Stimulated activated naive CD8-positive, alpha-beta T cell treated with anti-CD3 and anti-CD28 coated beads, Interleukin-15, amount 100 ng/mL, for 72 hours (primary cell): ENCODE results near the gene TERB1.
A peak's percentile ranks its signal among the peaks of the same experiment; 100 is the strongest.

ENCODE experiments used
- ATAC-seq: fragments of 150-1000 bp; cut with Tn5 transposase; 2 replicates; pipeline ENCODE4 v1.10.0; 2021; ENCODE audit warnings: mild to moderate bottlenecking, moderate library complexity
- DNase-seq, 2 donors: peaks; one replicate each; pipeline ENCODE4 v3.0.0; 2021 to 2022
- H3K27ac Mint-ChIP-seq, 2 donors: one replicate each; pipeline ENCODE4 v1.8.0; 2022; ENCODE audit warnings: mild to moderate bottlenecking in 2 of 2, mixed read lengths in 2 of 2, moderate library complexity in 2 of 2
- H3K27me3 Mint-ChIP-seq: one replicate; pipeline ENCODE4 v1.8.0; 2022; ENCODE audit warnings: mixed read lengths
- H3K4me1 Mint-ChIP-seq: one replicate; pipeline ENCODE4 v1.8.0; 2022; ENCODE audit warnings: mild to moderate bottlenecking, mixed read lengths
- H3K4me3 Mint-ChIP-seq, 2 donors: one replicate each; pipeline ENCODE4 v1.8.0; 2022; ENCODE audit warnings: mild to moderate bottlenecking in 2 of 2, mixed read lengths in 2 of 2, moderate library complexity in 1 of 2
- H3K9me3 Mint-ChIP-seq, 2 donors: one replicate each; pipeline ENCODE4 v1.8.0; 2022; ENCODE audit warnings: mixed read lengths in 2 of 2

The TERB1 gene

GRCh38 chr16:66801320-66802105 lies at the start of gene TERB1:
Gene TERB1 (minus strand): TSS chr16:66801584. CDS start chr16:66796798, 4,786 bp downstream.
- Mint-ChIP-seq H3K4me1 (no peaks in the 10 kb centered on the region), H3K27ac (no peak within 1 kb of the TSS), H3K4me3 (no peak within 1 kb of the TSS), H3K9me3 (no peaks in the 10 kb centered on the region), H3K27me3 (no peaks in the 10 kb centered on the region)
- ATAC-seq (no peak), DNase-seq (no peak)

GRCh38 chr16:66850115-66850815 lies 48.9 kb upstream of the TERB1 start:
- H3K9me3 Mint-ChIP-seq: no peaks in the 10 kb centered on the region
- DNase-seq: no peak
- no peak overlapping the region for H3K4me3 Mint-ChIP-seq
- H3K27me3 Mint-ChIP-seq: peaks cover 46% of the 10 kb centered on the region
- no peak overlapping the region for H3K27ac Mint-ChIP-seq
- ATAC-seq: no peak
- H3K4me1 Mint-ChIP-seq: peaks cover 21% of the 10 kb centered on the region

GRCh38 chr16:66849549-66849948 lies 48.2 kb upstream of the TERB1 start:
- Mint-ChIP-seq H3K4me3 (no peak overlapping the region), H3K27me3 (peaks cover 53% of the 10 kb centered on the region), H3K27ac (no peak overlapping the region), H3K4me1 (peaks cover 28% of the 10 kb centered on the region), H3K9me3 (no peaks in the 10 kb centered on the region)
- DNase-seq: no peak
- no peak for ATAC-seq

- H3K27ac Mint-ChIP-seq: no peak overlapping the region
- H3K4me1 Mint-ChIP-seq: peaks cover 30% of the 10 kb centered on the region
- ATAC-seq: no peak
- no peak overlapping the region for H3K4me3 Mint-ChIP-seq
- no peaks in the 10 kb centered on the region for H3K9me3 Mint-ChIP-seq
- no peak for DNase-seq
- peaks cover 59% of the 10 kb centered on the region for H3K27me3 Mint-ChIP-seq
Observed at GRCh38 chr16:66849021-66849420, 47.6 kb upstream of the TERB1 start.

GRCh38 chr16:66848172-66848571 lies 46.8 kb upstream of the TERB1 start:
- Mint-ChIP-seq H3K27me3 (peaks cover 67% of the 10 kb centered on the region), H3K4me3 (peak overlapping the region in 1 of 2 donors; percentile 3), H3K27ac (peak overlapping the region; percentile 3 to 71), H3K9me3 (no peaks in the 10 kb centered on the region), H3K4me1 (peaks cover 34% of the 10 kb centered on the region)
- peak; percentile 31 for ATAC-seq
- no peak for DNase-seq

GRCh38 chr16:66847533-66848067 lies 46.2 kb upstream of the TERB1 start:
- peaks cover 34% of the 10 kb centered on the region for H3K4me1 Mint-ChIP-seq
- DNase-seq (no peak), ATAC-seq (no peak)
- H3K27me3 Mint-ChIP-seq: peaks cover 73% of the 10 kb centered on the region
- peak overlapping the region in 1 of 2 donors; percentile 71 for H3K27ac Mint-ChIP-seq
- H3K9me3 Mint-ChIP-seq: no peaks in the 10 kb centered on the region
- no peak overlapping the region for H3K4me3 Mint-ChIP-seq

GRCh38 chr16:66846831-66847230 lies 45.4 kb upstream of the TERB1 start:
- no peak overlapping the region for H3K4me3 Mint-ChIP-seq
- H3K27me3 Mint-ChIP-seq: peaks cover 73% of the 10 kb centered on the region
- DNase-seq: no peak
- H3K4me1 Mint-ChIP-seq: peaks cover 34% of the 10 kb centered on the region
- no peak for ATAC-seq
- no peaks in the 10 kb centered on the region for H3K9me3 Mint-ChIP-seq
- H3K27ac Mint-ChIP-seq: no peak overlapping the region

GRCh38 chr16:66846266-66846665 lies 44.9 kb upstream of the TERB1 start:
- H3K9me3 Mint-ChIP-seq: no peaks in the 10 kb centered on the region
- DNase-seq (no peak), ATAC-seq (no peak)
- H3K27ac Mint-ChIP-seq: no peak overlapping the region
- peaks cover 34% of the 10 kb centered on the region for H3K4me1 Mint-ChIP-seq
- H3K4me3 Mint-ChIP-seq: no peak overlapping the region
- peaks cover 68% of the 10 kb centered on the region for H3K27me3 Mint-ChIP-seq

- H3K27ac Mint-ChIP-seq: no peak overlapping the region
- no peak for DNase-seq
- H3K9me3 Mint-ChIP-seq: no peaks in the 10 kb centered on the region
- no peak for ATAC-seq
- peaks cover 34% of the 10 kb centered on the region for H3K4me1 Mint-ChIP-seq
- H3K4me3 Mint-ChIP-seq: no peak overlapping the region
- peaks cover 68% of the 10 kb centered on the region for H3K27me3 Mint-ChIP-seq
Observed at GRCh38 chr16:66845791-66846221, 44.4 kb upstream of the TERB1 start.

GRCh38 chr16:66845080-66845410 lies 43.7 kb upstream of the TERB1 start:
- H3K9me3 Mint-ChIP-seq: no peaks in the 10 kb centered on the region
- peak; percentile 41 for ATAC-seq
- no peak overlapping the region for H3K27ac Mint-ChIP-seq
- DNase-seq: no peak
- peak overlapping the region; percentile 22 to 61 for H3K4me3 Mint-ChIP-seq
- H3K4me1 Mint-ChIP-seq: peaks cover 34% of the 10 kb centered on the region
- H3K27me3 Mint-ChIP-seq: peaks cover 68% of the 10 kb centered on the region

GRCh38 chr16:66844342-66845079 lies 43.1 kb upstream of the TERB1 start, which contains the start of gene CA7:
Gene CA7 (plus strand): TSS chr16:66844414. CDS start chr16:66844488, 74 bp downstream.
- Mint-ChIP-seq H3K27me3 (peaks cover 69% of the 10 kb centered on the region), H3K27ac (peak within 1 kb of the TSS in 1 of 2 donors; percentile 69), H3K4me3 (peak within 1 kb of the TSS; percentile 74 to 83), H3K9me3 (no peaks in the 10 kb centered on the region), H3K4me1 (peaks cover 34% of the 10 kb centered on the region)
- no peak for DNase-seq
- peak; percentile 45 for ATAC-seq

GRCh38 chr16:66844009-66844341 lies 42.6 kb upstream of the TERB1 start:
- ATAC-seq (no peak), DNase-seq (no peak)
- H3K4me3 Mint-ChIP-seq: peak overlapping the region; percentile 74 to 83
- peak overlapping the region in 1 of 2 donors; percentile 69 for H3K27ac Mint-ChIP-seq
- no peaks in the 10 kb centered on the region for H3K9me3 Mint-ChIP-seq
- H3K4me1 Mint-ChIP-seq: peaks cover 34% of the 10 kb centered on the region
- H3K27me3 Mint-ChIP-seq: peaks cover 74% of the 10 kb centered on the region

GRCh38 chr16:66843191-66843590 lies 41.8 kb upstream of the TERB1 start:
- H3K4me1 Mint-ChIP-seq: peaks cover 29% of the 10 kb centered on the region

GRCh38 chr16:66842765-66843164 lies 41.4 kb upstream of the TERB1 start:
- DNase-seq (no peak), ATAC-seq (no peak)
- H3K4me1 Mint-ChIP-seq: peaks cover 25% of the 10 kb centered on the region
- H3K27ac Mint-ChIP-seq: no peak overlapping the region
- H3K9me3 Mint-ChIP-seq: no peaks in the 10 kb centered on the region
- peaks cover 74% of the 10 kb centered on the region for H3K27me3 Mint-ChIP-seq
- H3K4me3 Mint-ChIP-seq: no peak overlapping the region

More at GRCh38 chr16:66843191-66843590, 41.8 kb upstream of the TERB1 start:
- DNase-seq (no peak), ATAC-seq (no peak)
- peaks cover 74% of the 10 kb centered on the region for H3K27me3 Mint-ChIP-seq
- H3K4me3 Mint-ChIP-seq: no peak overlapping the region
- H3K9me3 Mint-ChIP-seq: no peaks in the 10 kb centered on the region
- no peak overlapping the region for H3K27ac Mint-ChIP-seq

GRCh38 chr16:66841366-66841765 lies 40.0 kb upstream of the TERB1 start:
- H3K27me3 Mint-ChIP-seq: peaks cover 65% of the 10 kb centered on the region
- H3K27ac Mint-ChIP-seq: no peak overlapping the region
- DNase-seq (no peak), ATAC-seq (no peak)
- H3K4me1 Mint-ChIP-seq: peaks cover 19% of the 10 kb centered on the region
- H3K9me3 Mint-ChIP-seq: no peaks in the 10 kb centered on the region
- no peak overlapping the region for H3K4me3 Mint-ChIP-seq
